Caco-2 (cell line): ENCODE measurements around the gene PACSIN1. TPM values are rescaled to one million over a fixed set of nuclear protein-coding genes. Genes with fewer than 3 reads are reported as not detected.

ENCODE experiments used
- BruUV-seq: library from RNA; stranded (reverse); fragments of 400-500 nt; replicated peaks from 2 replicates; lab custom pipeline; 2021; lab: Mats Ljungman, UMichigan
- CTCF ChIA-PET: fragments of 300-600 bp; sonication (Branson Sonifier 250); formaldehyde crosslinking; loops from one replicate; lab custom pipeline; 2022; ENCODE audit warnings: antibody characterized with exemption; lab: Charles Lee
- POLR2A ChIA-PET: fragments of 300-600 bp; sonication (Branson Sonifier 250); formaldehyde crosslinking; loops from one replicate; lab custom pipeline; 2022; ENCODE audit warnings: antibody characterized with exemption; lab: Charles Lee
- DNase-seq, 2 experiments: peaks; one replicate each; pipeline versions ENCODE4 v3.0.0 to v3.0.0-alpha.2; 2020 to 2022
- H3K27me3 ChIP-seq: replicated peaks from 2 replicates; pipeline ENCODE4 v1.6.0; 2011; ENCODE audit warnings: low read length; ENCODE audit not compliant: control insufficient read depth, insufficient read depth
- H3K36me3 ChIP-seq: 2 replicates; pipeline ENCODE4 v1.5.1; 2011; ENCODE audit warnings: low read length; ENCODE audit not compliant: control insufficient read depth, insufficient read depth
- H3K4me1 ChIP-seq: fragments of 250-450 bp; sonication (Bioruptor Pico); 2 replicates; pipeline ENCODE4 v1.5.1; 2020; ENCODE audit warnings: mild to moderate bottlenecking
- H3K4me3 ChIP-seq: 2 replicates; pipeline ENCODE4 v1.5.1; 2011; ENCODE audit warnings: low read depth, mild to moderate bottlenecking, control low read depth, low read length
- H3K9me3 ChIP-seq: fragments of 250-450 bp; sonication (Bioruptor Pico); 2 replicates; pipeline ENCODE4 v1.5.1; 2020; ENCODE audit warnings: mild to moderate bottlenecking, moderate library complexity
- H3K27ac Mint-ChIP-seq: one replicate; pipeline ENCODE4 v1.8.0; 2022; ENCODE audit warnings: mixed read lengths; ENCODE audit not compliant: unreplicated experiment
- H3K27me3 Mint-ChIP-seq: one replicate; pipeline ENCODE4 v1.8.0; 2022; ENCODE audit warnings: mixed read lengths; ENCODE audit not compliant: insufficient read depth, unreplicated experiment
- H3K36me3 Mint-ChIP-seq: one replicate; pipeline ENCODE4 v1.8.0; 2022; ENCODE audit warnings: mild to moderate bottlenecking, mixed read lengths; ENCODE audit not compliant: insufficient read depth, unreplicated experiment
- H3K4me1 Mint-ChIP-seq: one replicate; pipeline ENCODE4 v1.8.0; 2022; ENCODE audit warnings: low read depth, mixed read lengths; ENCODE audit not compliant: unreplicated experiment
- H3K4me3 Mint-ChIP-seq: one replicate; pipeline ENCODE4 v1.8.0; 2022; ENCODE audit warnings: mild to moderate bottlenecking, moderate library complexity, mixed read lengths; ENCODE audit not compliant: unreplicated experiment
- H3K9me3 Mint-ChIP-seq: one replicate; pipeline ENCODE4 v1.8.0; 2022; ENCODE audit warnings: mixed read lengths; ENCODE audit not compliant: unreplicated experiment
- CTCF ChIP-seq, 2 experiments: fragments of 200-600 bp in 1 of 2; IDR thresholded peaks; 1 replicate in 1 of 2; 2 replicates in 1 of 2; pipeline versions ENCODE4 v1.5.1 to v1.8.0; 2011 to 2022; ENCODE audit warnings: antibody characterized with exemption in 1 of 2, control low read depth in 1 of 2, inconsistent platforms in 1 of 2, low read depth in 1 of 2, low read length in 1 of 2, mild to moderate bottlenecking in 1 of 2, moderate library complexity in 1 of 2; ENCODE audit not compliant: insufficient read depth in 1 of 2, severe bottlenecking in 1 of 2, unreplicated experiment in 1 of 2
- intact Hi-C: fragments of 100-400 bp; cut with micrococcal nuclease; formaldehyde crosslinking; loops from one replicate; pipeline ENCODE4 v1.10.0; 2022; ENCODE audit not compliant: unreplicated experiment
- total RNA-seq: library from RNA; stranded (reverse); gene quantifications from 2 replicates; pipeline ENCODE4 v1.2.3, GENCODE V29; 2022

Gene PACSIN1
- total RNA-seq, 1 experiment from 2014 or later, result 3.7 TPM

DNA sequence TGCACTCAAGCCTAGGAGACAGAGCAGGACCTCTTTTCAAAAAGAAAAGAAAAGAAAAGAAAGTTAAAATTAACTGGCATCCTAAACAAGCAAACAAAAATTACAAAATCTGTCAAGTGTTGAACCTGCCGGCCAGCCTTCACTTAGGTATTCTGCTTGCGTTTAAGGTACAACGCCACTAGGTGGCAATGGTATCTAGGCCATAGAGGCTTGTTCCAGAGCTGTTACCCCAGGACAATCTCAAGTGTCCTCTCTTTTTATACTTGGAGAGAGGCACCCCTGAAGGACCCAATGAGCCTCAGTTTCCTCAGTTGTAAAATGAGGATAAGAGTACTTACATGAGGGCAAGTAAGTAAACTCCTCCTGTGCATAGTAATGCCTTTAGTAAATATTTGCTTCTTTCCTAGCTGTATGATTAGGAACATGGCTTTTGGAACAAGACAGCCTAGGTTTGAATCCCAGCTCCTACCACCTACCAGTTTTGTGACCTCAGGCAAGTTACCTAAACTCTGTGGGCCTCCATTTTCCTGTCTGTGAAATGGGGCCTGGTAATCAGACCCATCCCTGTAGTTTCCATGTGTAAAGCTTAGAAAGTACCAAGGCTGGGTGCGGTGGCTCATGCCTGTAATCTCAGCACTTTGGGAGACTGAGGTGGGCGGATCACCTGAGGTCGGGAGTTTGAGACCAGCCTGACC lies 5.8 kb upstream of the PACSIN1 start:
- Histone ChIP-seq H3K9me3 (no peaks in the 10 kb centered on the region), H3K4me3 (no peak overlapping the region), H3K27me3 (no peaks in the 10 kb centered on the region), H3K4me1 (peaks cover 5% of the 10 kb centered on the region), H3K36me3 (no peaks in the 10 kb centered on the region)
- intact Hi-C loops, result loop anchor here (1.0 to 10.0 kb wide), 3 partner anchors 65 to 149 kb away; no protein-coding TSS in a partner anchor
- POLR2A ChIA-PET, result interaction anchor here (1.1 kb wide), 1 partner anchor 34 kb away, joined by 4 read pairs; the partner anchor contains the start of gene RPS10
- Mint-ChIP-seq H3K4me3 (no peak overlapping the region), H3K36me3 (no peaks in the 10 kb centered on the region), H3K27me3 (no peaks in the 10 kb centered on the region), H3K27ac (no peak overlapping the region), H3K4me1 (peaks cover 12% of the 10 kb centered on the region), H3K9me3 (no peaks in the 10 kb centered on the region)
- no TSS peak for BruUV-seq
- peak in 1 of 2 experiments; percentile 55 for DNase-seq
- CTCF ChIA-PET, result interaction anchor here (0.6 to 2.3 kb wide), 12 partner anchors 11 to 428 kb away, joined by 3 to 24 read pairs (median 4); partner anchors contain the start of gene TAF11
- peak; percentile 64 to 72 for TF ChIP-seq CTCF (IDR thresholded peaks at IDR 0.05; ENCODE audit: insufficient read depth in 1 of 2, low read depth in 1 of 2, low read length in 1 of 2, severe bottlenecking in 1 of 2, unreplicated experiment in 1 of 2)

DNA sequence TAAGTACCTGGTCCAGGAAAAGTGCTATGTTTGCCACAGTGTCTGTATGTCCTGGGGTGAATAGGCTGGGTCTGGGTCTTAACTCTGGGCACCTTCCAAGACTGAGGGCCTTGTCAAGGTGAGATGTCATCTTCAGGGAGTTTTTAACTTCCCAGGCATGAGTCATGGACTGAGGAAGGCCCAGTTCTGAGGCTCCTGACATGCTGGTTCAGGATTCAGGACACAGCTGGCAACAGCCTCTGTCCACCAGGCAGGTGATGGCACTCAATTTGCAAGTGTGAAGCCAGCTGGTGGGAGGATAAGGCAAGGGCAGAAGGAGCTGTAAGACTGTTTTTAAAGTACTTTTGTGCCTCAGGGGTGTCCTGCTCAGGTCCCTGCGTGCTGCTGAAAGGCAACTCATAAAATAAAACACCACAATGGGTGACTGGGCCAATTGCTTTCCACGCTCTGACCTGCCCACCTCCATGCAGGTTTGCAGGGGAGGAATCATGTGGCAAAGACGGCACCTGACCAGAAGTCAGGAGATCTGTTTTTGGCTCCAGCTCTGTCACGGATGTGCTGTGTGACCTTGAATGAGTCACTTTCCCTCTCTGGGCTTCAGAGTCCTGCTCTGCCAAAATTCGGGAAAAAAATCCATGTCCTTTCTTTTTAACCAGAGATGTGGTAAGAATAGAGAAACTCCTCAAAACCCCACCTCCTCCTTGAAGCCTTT lies 4.9 kb upstream of the PACSIN1 start:
- Mint-ChIP-seq H3K36me3 (no peaks in the 10 kb centered on the region), H3K27ac (no peak overlapping the region), H3K9me3 (no peaks in the 10 kb centered on the region), H3K4me1 (peaks cover 12% of the 10 kb centered on the region), H3K27me3 (no peaks in the 10 kb centered on the region), H3K4me3 (no peak overlapping the region)
- POLR2A ChIA-PET, result interaction anchor here (1.1 kb wide), 1 partner anchor 35 kb away, joined by 4 read pairs; the partner anchor contains the start of gene RPS10
- H3K4me3 ChIP-seq, result no peak overlapping the region
- no peaks in the 10 kb centered on the region for H3K36me3 ChIP-seq
- no peak for DNase-seq
- no peak for TF ChIP-seq CTCF (IDR thresholded peaks at IDR 0.05; ENCODE audit: insufficient read depth in 1 of 2, low read depth in 1 of 2, low read length in 1 of 2, severe bottlenecking in 1 of 2, unreplicated experiment in 1 of 2)
- intact Hi-C loops, result loop anchor here (1.0 to 10.0 kb wide), 3 partner anchors 64 to 148 kb away; no protein-coding TSS in a partner anchor
- peaks cover 10% of the 10 kb centered on the region for H3K4me1 ChIP-seq
- BruUV-seq, result no TSS peak
- H3K9me3 ChIP-seq, result no peaks in the 10 kb centered on the region
- CTCF ChIA-PET, result interaction anchor here (0.6 to 2.3 kb wide), 5 partner anchors 11 to 359 kb away, joined by 3 to 24 read pairs (median 4); no protein-coding TSS in a partner anchor
- H3K27me3 ChIP-seq, result no peaks in the 10 kb centered on the region

GRCh38 chr6:34462010-34462409 lies 3.9 kb upstream of the PACSIN1 start:
- TF ChIP-seq CTCF (IDR thresholded peaks at IDR 0.05; ENCODE audit: insufficient read depth in 1 of 2, low read depth in 1 of 2, low read length in 1 of 2, severe bottlenecking in 1 of 2, unreplicated experiment in 1 of 2), result no peak
- Histone ChIP-seq H3K4me3 (no peak overlapping the region), H3K9me3 (no peaks in the 10 kb centered on the region), H3K4me1 (peaks cover 14% of the 10 kb centered on the region), H3K36me3 (no peaks in the 10 kb centered on the region), H3K27me3 (no peaks in the 10 kb centered on the region)
- no peaks in the 10 kb centered on the region for H3K27me3 Mint-ChIP-seq
- H3K4me1 Mint-ChIP-seq, result peaks cover 12% of the 10 kb centered on the region
- CTCF ChIA-PET, result interaction anchor here (0.6 to 1.2 kb wide), 2 partner anchors 148 to 253 kb away, joined by 3 to 4 read pairs; no protein-coding TSS in a partner anchor
- no peaks in the 10 kb centered on the region for H3K9me3 Mint-ChIP-seq
- H3K27ac Mint-ChIP-seq, result no peak overlapping the region
- BruUV-seq, result no TSS peak
- H3K36me3 Mint-ChIP-seq, result no peaks in the 10 kb centered on the region
- intact Hi-C loops, result loop anchor here (5.0 to 10.0 kb wide), 2 partner anchors 63 to 100 kb away; no protein-coding TSS in a partner anchor
- DNase-seq, result no peak
- POLR2A ChIA-PET, result interaction anchor here (0.5 to 1.0 kb wide), 2 partner anchors 116 to 329 kb away, joined by 4 read pairs; no protein-coding TSS in a partner anchor
- H3K4me3 Mint-ChIP-seq, result no peak overlapping the region
